Left hindlimb (tissue), 1 donor: Measurements from ENCODE around the gene TBCD.
A peak's percentile ranks its signal among the peaks of the same experiment; 100 is the strongest.
"Not testable (repeated sequence)": the region's sequence is repeated elsewhere in the genome, so short reads cannot be mapped to it uniquely, and the experiment has no call there.

Experiments used
- DNase-seq: peaks from one replicate; pipeline ENCODE4 v3.0.0-alpha.2; 2018

TBCD gene

GRCh38 chr17:82941021-82942001, 189.4 kb downstream of the TBCD start:
- peak; percentile 13 for DNase-seq

- DNase-seq: no peak
These were observed 190.6 kb downstream of the TBCD start for GRCh38 chr17:82942166-82943130.

GRCh38 chr17:82943339-82943738, 191.5 kb downstream of the TBCD start:
- no peak for DNase-seq

GRCh38 chr17:82943751-82944150, 191.9 kb downstream of the TBCD start:
- no peak for DNase-seq

- DNase-seq: no peak
These were observed 193.1 kb downstream of the TBCD start for GRCh38 chr17:82944990-82945389.

- DNase-seq: no peak
These were observed 194.2 kb downstream of the TBCD start for GRCh38 chr17:82946081-82946480.

- DNase-seq: no peak
These were observed 195.5 kb downstream of the TBCD start for GRCh38 chr17:82947051-82947991.

- no peak for DNase-seq
These were observed 196.2 kb downstream of the TBCD start for GRCh38 chr17:82948081-82948511.

GRCh38 chr17:82948957-82949356, 197.1 kb downstream of the TBCD start:
- no peak for DNase-seq

GRCh38 chr17:82949361-82949760, 197.5 kb downstream of the TBCD start:
- no peak for DNase-seq

- no peak for DNase-seq
These were observed 198.1 kb downstream of the TBCD start for GRCh38 chr17:82949984-82950383.

- DNase-seq: no peak
These were observed 198.7 kb downstream of the TBCD start for GRCh38 chr17:82950525-82951102.

- DNase-seq: peak; percentile 24
These were observed 200.2 kb downstream of the TBCD start for GRCh38 chr17:82952019-82952418.

- DNase-seq: not testable (repeated sequence)
These were observed 203.2 kb downstream of the TBCD start for GRCh38 chr17:82955106-82955505.

- not testable (repeated sequence) for DNase-seq
These were observed 203.8 kb downstream of the TBCD start for GRCh38 chr17:82955627-82956026.

GRCh38 chr17:82956146-82956725, 204.4 kb downstream of the TBCD start:
- peak; percentile 21 for DNase-seq

GRCh38 chr17:82956726-82957468, 205.0 kb downstream of the TBCD start:
- DNase-seq: peak; percentile 27

GRCh38 chr17:82957469-82957795, 205.6 kb downstream of the TBCD start:
- DNase-seq: peak; percentile 26

GRCh38 chr17:82957961-82958561, 206.2 kb downstream of the TBCD start:
- peak; percentile 32 for DNase-seq

- DNase-seq: peak; percentile 20
These were observed 207.5 kb downstream of the TBCD start for GRCh38 chr17:82959242-82959930.
